IPS DF 4.7 (cell line): ENCODE measurements around the gene CADPS.

Experiments used
- DNase-seq: peaks from one replicate; pipeline ENCODE4 v3.0.0-alpha.2; 2013; ENCODE audit warnings: low spot score; ENCODE audit errors: extremely low read depth

CADPS gene

GRCh38 chr3:62376906-62377877, 498.0 kb downstream of the CADPS start:
- no peak for DNase-seq

- DNase-seq, result no peak
Observed at GRCh38 chr3:62376454-62376720, 498.8 kb downstream of the CADPS start.

DNA sequence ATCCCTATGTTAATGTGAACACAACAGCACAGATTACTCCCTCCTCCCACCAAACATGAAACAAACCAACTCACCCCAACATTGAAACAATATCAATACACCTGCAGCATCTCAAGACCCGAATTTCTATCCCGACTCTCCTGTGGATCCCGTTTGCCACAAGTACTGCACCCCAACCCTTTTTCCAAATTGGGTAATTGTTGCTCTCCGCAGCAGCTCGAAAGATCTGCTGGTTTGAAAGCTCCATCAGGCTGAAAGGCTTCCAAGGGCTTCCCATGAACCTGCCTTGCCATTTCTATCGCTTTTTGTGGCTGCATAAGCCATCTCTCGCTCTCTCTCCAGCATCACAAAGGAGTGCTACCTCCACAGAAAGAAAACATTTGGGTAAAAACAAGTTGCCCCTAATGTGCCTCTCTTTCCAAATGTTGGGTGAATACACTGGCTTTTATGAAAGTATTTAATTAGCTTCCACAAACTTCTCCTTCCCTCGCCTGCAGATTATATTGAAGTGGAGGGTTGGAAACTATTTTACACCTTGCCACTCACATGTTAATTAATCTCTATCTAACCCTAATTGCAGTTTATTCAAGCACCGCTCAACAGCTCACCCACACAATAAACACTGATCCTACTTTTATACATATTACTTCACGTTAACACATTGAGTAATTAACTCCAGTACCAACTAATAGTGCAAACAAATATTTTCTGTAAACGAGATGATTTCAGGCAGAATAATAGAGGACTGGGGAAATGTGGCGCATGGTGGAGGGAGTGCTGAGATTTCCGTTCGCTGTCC, 499.4 kb downstream of the CADPS start:
- DNase-seq, result no peak

- DNase-seq, result no peak
Observed at GRCh38 chr3:62374341-62375218, 500.6 kb downstream of the CADPS start.

DNA sequence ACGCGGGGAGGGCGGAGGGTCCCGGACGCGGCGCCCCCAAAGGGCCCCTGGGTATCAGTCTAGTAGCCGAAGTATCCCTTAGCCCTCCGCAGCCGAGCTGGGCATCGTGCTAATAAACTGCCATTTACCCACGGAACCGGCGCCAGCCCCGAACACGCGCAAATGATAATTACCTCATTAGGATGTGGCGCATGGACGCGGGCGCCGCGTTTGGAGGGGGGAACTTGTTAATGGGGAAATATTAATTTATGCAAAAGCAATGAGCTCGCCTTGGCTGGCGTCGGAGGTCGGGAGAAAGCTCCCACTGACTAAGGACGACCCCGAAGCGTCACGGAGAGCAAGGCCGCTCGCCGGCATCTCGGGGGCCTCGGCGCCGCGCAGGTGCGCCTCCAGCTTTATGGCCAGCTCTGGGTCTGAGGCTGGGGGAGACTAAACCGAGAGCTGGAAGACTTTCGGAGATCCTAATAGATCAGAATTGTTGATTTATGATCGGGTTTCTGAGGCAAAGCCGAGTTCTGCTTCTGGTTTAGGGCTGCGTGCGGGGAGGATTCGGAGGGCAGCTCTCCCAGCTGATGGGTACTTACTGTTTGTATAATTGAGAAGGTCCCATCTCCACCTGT, 501.4 kb downstream of the CADPS start:
- no peak for DNase-seq

DNA sequence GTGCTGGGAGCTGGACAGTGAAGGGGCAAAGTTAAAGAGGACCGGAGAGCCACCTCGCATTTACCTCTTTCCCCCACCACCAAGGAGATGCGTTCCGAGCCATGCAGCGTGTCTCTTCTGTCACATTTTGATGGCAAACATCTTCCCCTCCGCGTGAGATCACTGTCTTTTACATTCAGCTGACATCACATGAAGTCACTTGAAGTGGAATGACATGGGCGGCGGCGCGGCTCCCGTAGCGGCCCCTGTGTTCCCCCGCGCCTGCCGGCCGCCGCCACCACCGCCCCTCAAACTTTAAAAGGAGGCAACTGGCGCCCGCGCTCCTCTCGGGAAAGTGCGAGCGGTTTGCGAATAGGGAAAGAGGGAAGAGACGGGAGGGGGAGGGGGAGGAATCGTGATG, 502.0 kb downstream of the CADPS start, which contains the start of gene FEZF2:
FEZF2 (minus strand) TSS at position 336 of the 400 bp plus-strand sequence. CDS start 682 bp downstream, outside the sequence.
- DNase-seq, result no peak

- no peak for DNase-seq
Observed at GRCh38 chr3:62372621-62373041, 502.6 kb downstream of the CADPS start.

GRCh38 chr3:62371720-62372591, 503.3 kb downstream of the CADPS start:
- no peak for DNase-seq

- DNase-seq, result no peak
Observed at GRCh38 chr3:62370858-62371719, 504.1 kb downstream of the CADPS start.

DNA sequence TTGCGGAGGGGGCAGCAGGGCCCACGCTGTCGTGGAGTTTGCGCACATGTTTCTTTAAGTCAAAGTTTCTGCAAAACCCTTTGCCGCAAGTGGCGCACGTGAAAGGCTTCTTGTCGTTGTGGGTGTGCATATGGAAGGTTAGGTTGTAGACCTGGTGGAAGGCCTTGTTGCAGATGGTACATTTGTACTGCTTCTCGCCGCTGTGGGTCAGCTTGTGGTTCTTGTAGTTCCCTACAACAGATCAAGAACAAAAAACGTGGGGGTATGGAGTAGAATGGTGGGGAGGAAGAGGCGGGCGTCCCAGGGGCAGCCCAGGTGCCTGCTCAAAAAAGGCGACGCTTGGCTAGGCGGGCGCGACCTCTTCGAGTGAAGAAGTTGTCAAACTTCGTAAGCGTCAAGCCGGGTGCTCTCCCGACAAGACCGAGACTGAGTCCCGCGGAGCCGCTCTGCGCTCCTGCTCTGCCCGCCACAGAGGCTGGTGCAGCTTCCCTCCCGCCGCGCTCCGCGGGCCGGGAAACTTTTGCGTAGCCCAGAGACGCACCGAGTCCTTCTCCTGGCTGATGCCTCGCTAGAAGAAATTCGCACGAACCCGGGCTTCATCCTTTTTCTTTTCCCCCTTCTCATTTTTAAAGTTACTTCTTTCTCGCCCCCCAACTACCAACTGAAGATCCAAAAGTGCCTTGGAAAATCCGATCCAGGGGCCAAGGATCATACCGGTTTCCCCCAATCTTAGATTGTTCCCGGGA, 504.9 kb downstream of the CADPS start:
- no peak for DNase-seq

DNA sequence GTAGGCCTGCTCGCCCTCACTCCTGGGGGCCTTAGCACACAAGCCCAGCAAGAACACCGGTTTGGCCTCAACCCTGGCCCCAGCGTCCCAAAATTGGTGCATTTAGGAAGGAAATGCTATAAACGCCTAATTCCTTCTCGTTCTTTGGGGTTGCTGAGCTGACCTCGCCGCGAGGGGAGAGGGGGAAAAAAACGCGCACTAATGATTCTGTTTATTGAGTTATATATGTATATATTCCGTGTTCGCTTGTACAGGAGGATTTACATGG, 505.8 kb downstream of the CADPS start:
- DNase-seq, result no peak

- DNase-seq, result no peak
Observed at GRCh38 chr3:62368705-62369475, 506.3 kb downstream of the CADPS start.

DNA sequence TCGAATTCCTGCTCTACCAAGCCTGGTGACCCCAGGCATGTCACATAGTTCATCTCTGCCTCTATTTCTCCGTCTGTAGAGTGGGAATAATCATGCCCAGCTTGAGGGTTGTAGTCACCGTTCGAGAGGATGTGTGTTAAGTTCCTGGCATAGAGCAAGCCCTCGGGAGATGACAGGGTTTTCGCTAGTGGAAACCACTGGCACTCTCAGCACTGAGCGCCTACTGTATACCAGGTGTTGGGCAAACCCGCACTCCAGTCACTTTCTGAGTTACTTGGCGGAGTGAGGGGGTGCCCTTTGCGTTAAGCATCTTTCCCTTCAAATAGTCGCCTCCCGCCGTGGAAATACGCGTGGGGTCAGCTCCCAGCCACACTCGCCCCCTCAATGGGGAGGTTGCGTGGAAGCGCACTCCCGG, 506.9 kb downstream of the CADPS start:
- no peak for DNase-seq

- DNase-seq, result no peak
Observed at GRCh38 chr3:62367763-62368195, 507.4 kb downstream of the CADPS start.

DNA sequence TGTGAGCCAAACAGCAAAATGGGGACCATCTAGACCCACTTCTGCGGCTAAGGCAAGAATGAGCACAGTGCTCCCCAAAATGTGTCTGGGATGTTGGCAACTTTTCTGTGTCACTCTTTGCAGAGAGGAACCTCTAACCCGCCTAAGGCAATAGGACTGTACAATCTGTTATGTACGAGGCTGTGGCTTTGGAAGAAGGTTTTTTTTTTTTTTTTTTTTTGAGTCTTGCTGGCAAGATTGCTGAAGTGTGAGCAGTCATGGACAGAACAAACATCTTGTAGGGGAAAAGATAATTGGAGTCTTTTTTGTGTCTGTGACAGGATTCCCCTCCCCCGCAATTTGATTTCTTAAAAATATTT, 509.1 kb downstream of the CADPS start:
- DNase-seq, result no peak

- DNase-seq, result no peak
Observed at GRCh38 chr3:62365391-62366125, 509.7 kb downstream of the CADPS start.

DNA sequence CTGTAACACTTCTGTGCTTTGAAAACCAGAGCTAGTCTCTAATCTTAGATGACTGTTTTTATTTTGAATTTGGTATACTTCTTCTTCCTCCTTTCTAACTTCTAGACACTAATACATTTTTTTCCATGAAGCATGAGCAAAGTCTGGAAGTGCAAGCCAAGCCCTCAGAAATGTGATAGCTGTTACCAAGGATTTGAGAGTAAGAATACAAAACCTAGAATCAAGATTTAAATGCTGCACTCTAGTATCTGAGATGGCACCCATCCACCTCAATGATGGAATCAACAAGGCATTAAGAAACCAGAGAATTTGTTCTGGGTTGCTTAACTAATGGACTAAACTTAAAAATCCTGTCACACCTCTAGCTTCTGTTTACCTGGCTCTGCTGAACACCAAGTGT, 511.0 kb downstream of the CADPS start:
- no peak for DNase-seq
